GM12875 (cell line): Measurements from ENCODE around the gene LDLRAD4.

Experiments used
- H3K4me3 ChIP-seq: one replicate; pipeline ENCODE4 v1.5.1; 2011; ENCODE audit warnings: low read depth, low read length, control low read depth
- TF ChIP-seq, protein P1 (sequence below): IDR thresholded peaks from 2 replicates; pipeline ENCODE4 v1.5.1; 2011; ENCODE audit warnings: low read depth, mild to moderate bottlenecking, control low read depth, inconsistent platforms, low read length, moderate library complexity, borderline replicate concordance; ENCODE audit not compliant: insufficient read depth

Gene LDLRAD4

DNA sequence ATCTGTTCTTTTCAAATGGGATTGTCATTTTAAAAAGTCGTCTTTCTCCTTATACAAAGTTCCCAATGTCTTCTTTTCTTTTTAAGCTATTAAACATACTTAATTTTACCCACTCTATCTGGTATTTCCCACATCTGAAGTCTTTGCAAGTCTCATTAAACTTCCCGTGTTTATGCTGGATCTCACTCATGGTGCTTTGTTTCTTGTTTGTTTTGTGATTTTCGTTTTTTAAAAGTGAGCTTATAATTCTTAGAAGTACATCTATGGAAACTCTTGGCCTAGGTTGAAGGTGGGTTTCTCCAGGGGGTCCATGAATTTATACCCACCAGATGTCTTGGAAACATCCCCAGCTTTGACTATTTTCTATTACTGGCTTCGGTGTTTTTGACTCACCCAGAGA lies 299.8 kb downstream of the LDLRAD4 start:
- TF ChIP-seq, protein P1, sequence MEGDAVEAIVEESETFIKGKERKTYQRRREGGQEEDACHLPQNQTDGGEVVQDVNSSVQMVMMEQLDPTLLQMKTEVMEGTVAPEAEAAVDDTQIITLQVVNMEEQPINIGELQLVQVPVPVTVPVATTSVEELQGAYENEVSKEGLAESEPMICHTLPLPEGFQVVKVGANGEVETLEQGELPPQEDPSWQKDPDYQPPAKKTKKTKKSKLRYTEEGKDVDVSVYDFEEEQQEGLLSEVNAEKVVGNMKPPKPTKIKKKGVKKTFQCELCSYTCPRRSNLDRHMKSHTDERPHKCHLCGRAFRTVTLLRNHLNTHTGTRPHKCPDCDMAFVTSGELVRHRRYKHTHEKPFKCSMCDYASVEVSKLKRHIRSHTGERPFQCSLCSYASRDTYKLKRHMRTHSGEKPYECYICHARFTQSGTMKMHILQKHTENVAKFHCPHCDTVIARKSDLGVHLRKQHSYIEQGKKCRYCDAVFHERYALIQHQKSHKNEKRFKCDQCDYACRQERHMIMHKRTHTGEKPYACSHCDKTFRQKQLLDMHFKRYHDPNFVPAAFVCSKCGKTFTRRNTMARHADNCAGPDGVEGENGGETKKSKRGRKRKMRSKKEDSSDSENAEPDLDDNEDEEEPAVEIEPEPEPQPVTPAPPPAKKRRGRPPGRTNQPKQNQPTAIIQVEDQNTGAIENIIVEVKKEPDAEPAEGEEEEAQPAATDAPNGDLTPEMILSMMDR = no peak
- no peak overlapping the region for H3K4me3 ChIP-seq

DNA sequence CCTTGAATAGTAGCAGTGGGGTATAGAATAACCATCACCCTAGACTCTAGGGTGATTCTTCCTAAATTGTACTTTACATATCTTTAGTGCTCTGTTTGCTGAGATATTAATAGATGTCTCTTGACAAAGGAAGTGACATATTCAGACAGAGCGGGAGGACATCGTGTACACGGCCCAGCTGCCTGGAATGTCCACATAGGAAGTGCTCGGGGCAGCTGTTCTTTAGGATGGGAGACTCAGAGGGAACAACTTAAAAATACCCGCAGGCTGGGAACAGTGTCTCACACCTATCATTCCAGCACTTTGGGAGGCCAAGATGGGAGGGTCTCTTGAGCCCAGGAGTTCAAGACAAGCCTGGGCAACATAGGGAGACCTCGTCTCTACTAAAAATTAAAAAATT lies 301.7 kb downstream of the LDLRAD4 start:
- TF ChIP-seq, protein P1 = no peak
- H3K4me3 ChIP-seq = no peak overlapping the region

DNA sequence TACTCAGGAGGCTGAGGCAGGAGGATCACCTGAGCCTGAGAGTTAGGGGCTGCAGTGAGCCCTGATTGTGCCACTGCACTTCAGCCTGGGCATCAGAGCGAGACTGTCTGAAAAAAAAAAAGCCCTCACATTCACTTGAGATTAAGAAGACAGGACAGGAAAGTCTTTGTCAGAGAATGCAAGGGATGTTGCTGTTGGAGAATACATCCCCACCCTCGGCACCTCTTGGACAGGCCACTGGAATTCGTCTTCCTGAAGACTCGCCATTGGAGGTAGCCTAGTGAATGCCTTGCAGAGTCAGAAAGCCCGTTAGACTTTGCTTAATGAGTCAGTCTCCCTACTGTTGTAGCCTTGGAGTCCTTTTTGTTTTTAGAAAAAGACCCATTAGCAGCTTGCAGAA lies 302.2 kb downstream of the LDLRAD4 start:
- TF ChIP-seq, protein P1 = no peak
- H3K4me3 ChIP-seq = no peak overlapping the region

DNA sequence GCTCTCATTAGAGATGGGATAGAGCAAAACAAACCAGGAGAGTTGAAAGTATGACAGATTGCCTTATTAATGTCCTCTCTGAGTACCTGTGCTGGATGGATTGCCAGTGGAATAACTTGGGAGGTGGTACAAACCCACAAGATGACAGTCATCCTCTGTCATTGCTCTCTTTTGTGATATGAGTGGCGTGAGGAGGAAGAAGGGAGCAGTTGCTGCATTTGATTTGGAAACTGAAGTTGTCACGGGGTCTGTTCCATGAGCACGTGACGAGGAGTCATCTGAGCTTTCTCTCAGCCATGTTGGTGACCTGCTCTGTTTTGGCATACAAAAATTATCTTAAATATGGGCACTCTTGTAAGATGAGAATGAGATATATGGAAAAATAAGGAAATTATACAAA lies 302.9 kb downstream of the LDLRAD4 start:
- H3K4me3 ChIP-seq = no peak overlapping the region
- TF ChIP-seq, protein P1 = no peak

DNA sequence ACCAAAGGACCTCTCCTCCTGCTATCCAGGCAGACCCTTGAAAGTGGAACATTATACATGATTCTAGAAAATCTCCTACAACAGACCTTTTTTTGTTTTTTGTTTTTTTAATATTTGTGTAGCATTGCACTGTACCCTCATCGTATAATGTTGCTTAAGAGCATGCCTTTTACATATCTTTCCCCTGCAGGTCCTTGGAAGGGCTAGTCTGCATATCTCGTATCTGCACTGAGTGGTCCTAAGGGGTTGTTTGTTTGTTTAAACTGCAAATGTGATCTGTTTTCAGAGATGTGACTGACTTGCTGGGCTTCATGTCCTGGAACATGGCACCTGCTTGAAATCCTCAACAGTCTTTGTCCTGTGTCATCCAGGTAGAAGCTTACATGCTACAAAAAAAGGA lies 303.7 kb downstream of the LDLRAD4 start:
- no peak overlapping the region for H3K4me3 ChIP-seq
- TF ChIP-seq, protein P1 = no peak

DNA sequence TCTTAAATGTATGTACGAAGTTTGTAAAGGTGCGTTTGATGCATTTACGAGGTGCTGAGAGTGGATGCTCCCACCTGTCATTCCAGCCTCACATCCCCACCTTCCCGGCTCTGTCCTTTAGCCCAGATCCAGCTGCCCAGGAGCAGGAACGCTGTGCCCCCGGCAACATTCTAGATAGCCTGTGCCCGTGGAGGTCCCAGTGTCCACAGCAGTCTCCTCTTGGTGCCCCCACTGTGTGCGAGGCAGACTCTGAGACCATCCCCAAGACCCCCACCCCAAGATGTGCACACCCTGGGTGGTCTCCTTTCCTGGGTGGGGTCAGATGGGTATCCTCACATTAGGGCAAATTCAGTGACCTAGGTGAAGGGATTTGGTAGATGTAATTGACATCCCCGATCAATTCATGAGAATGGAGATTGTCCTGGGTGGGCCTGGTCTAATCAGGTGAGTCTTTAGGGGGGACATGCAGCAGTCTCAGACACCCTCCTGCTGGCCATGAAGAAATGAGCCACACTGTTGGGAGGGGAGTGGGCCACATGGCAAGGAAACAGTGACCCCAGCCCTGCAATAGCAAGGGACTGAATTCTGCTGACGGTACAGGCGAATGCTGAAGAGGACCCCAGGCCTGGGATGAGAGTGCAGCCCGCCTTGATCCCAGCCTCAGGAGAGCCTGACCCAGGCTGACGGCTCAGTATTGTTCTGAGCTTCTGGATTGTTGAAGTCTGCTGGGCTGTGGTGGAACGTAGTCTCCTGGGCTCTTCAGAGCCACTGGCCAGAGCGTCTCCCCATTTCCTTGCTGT lies 304.5 kb downstream of the LDLRAD4 start:
- no peak overlapping the region for H3K4me3 ChIP-seq
- TF ChIP-seq, protein P1 = no peak

DNA sequence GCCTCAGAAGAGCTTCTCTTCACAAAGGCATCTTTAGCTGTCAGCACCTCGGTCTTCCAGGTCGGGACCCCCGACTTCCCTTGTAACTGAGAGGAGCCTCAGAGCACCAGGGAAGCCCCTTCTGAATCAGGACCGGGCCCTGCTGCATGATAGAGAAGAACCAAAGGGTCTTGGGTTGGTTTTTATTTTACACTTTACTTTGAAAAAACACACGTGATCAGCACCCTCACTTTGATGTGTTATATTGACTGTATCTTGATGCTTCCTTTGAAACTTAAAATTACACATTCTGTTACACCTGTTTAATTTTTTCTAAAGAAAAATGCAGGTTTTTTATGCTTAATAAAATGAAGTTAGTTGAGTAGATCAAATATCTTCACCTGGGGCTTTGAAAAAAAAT lies 305.5 kb downstream of the LDLRAD4 start:
- H3K4me3 ChIP-seq = no peak overlapping the region
- TF ChIP-seq, protein P1 = no peak
